HEK293 (cell line): Measurements from ENCODE around the gene GFOD1.

Experiments used
- CTCF ChIA-PET: fragments of 350-600 bp; formaldehyde crosslinking; extraction: SDS; loops from one replicate; lab custom pipeline; 2021; ENCODE audit warnings: antibody characterized with exemption; lab: Yijun Ruan, JAX
- POLR2A ChIA-PET: fragments of 300-600 bp; formaldehyde crosslinking; extraction: SDS; loops from one replicate; lab custom pipeline; 2020; ENCODE audit warnings: antibody characterized with exemption, inconsistent platforms; lab: Yijun Ruan, JAX
- H3K27ac ChIP-seq: fragments of 200-500 bp; sonication (Bioruptor generic); 2 replicates; pipeline ENCODE4 v1.5.1; 2014; ENCODE audit warnings: low read depth, low read length, control low read depth, inconsistent platforms; ENCODE audit errors: extremely low read depth
- H3K36me3 ChIP-seq, 2 experiments: fragments of 200-500 bp in 1 of 2; sonication (Bioruptor generic) in 1 of 2; 1 replicate in 1 of 2; 2 replicates in 1 of 2; pipeline ENCODE4 v1.5.1; 2014 to 2017; ENCODE audit warnings: inconsistent platforms in 2 of 2, low read length in 2 of 2; ENCODE audit not compliant: control insufficient read depth in 2 of 2, insufficient read depth in 1 of 2
- H3K4me1 ChIP-seq: fragments of 200-500 bp; sonication (Bioruptor generic); 2 replicates; pipeline ENCODE4 v1.5.1; 2014; ENCODE audit warnings: mild to moderate bottlenecking, low read length, inconsistent platforms; ENCODE audit not compliant: control insufficient read depth, insufficient read depth
- H3K4me3 ChIP-seq: 2 replicates; pipeline ENCODE4 v1.5.1; 2011; ENCODE audit warnings: low read depth, mild to moderate bottlenecking, control low read depth, low read length, moderate library complexity
- H3K9me3 ChIP-seq: fragments of 200-500 bp; sonication (Bioruptor generic); 2 replicates; pipeline ENCODE4 v1.5.1; 2014; ENCODE audit warnings: low read depth, low read length, inconsistent platforms; ENCODE audit not compliant: control insufficient read depth, insufficient read depth
- BCL11B ChIP-seq: fragments of 450-650 bp; formaldehyde crosslinking; IDR thresholded peaks from 2 replicates; pipeline ENCODE4 v1.5.1; 2016; ENCODE audit warnings: low read depth, missing biosample characterization, missing genetic modification characterization
- GLI2 ChIP-seq: fragments of 450-650 bp; formaldehyde crosslinking; IDR thresholded peaks from 2 replicates; pipeline ENCODE4; 2017; ENCODE audit warnings: missing biosample characterization, missing genetic modification characterization, low read depth, borderline replicate concordance
- GLIS1 ChIP-seq: fragments of 450-650 bp; formaldehyde crosslinking; IDR thresholded peaks from 2 replicates; pipeline ENCODE4 v1.5.1; 2016; ENCODE audit warnings: missing biosample characterization, missing genetic modification characterization
- GLIS2 ChIP-seq: fragments of 450-650 bp; formaldehyde crosslinking; IDR thresholded peaks from 2 replicates; pipeline ENCODE4 v1.5.1; 2016; ENCODE audit warnings: missing biosample characterization, missing genetic modification characterization
- KLF16 ChIP-seq: fragments of 450-650 bp; formaldehyde crosslinking; IDR thresholded peaks from 2 replicates; pipeline ENCODE4 v1.5.1; 2017; ENCODE audit warnings: missing biosample characterization, missing genetic modification characterization
- PRDM1 ChIP-seq: fragments of 450-650 bp; formaldehyde crosslinking; IDR thresholded peaks from 2 replicates; pipeline ENCODE4; 2016; ENCODE audit warnings: missing biosample characterization, missing genetic modification characterization
- SCRT2 ChIP-seq: fragments of 450-650 bp; formaldehyde crosslinking; IDR thresholded peaks from 2 replicates; pipeline ENCODE4 v1.5.1; 2016; ENCODE audit warnings: missing biosample characterization, missing genetic modification characterization
- ZNF114 ChIP-seq: fragments of 450-650 bp; formaldehyde crosslinking; IDR thresholded peaks from 2 replicates; pipeline ENCODE4 v1.5.0; 2017; ENCODE audit warnings: missing biosample characterization, missing genetic modification characterization
- ZNF121 ChIP-seq: fragments of 450-650 bp; formaldehyde crosslinking; IDR thresholded peaks from 2 replicates; pipeline ENCODE4 v1.5.1; 2016; ENCODE audit warnings: missing biosample characterization, missing genetic modification characterization
- ZNF138 ChIP-seq: fragments of 450-650 bp; formaldehyde crosslinking; IDR thresholded peaks from 2 replicates; pipeline ENCODE4 v1.5.1; 2016; ENCODE audit warnings: missing biosample characterization, missing genetic modification characterization, borderline replicate concordance
- ZNF266 ChIP-seq: fragments of 450-650 bp; formaldehyde crosslinking; IDR thresholded peaks from 2 replicates; pipeline ENCODE4 v1.5.1; 2016; ENCODE audit warnings: missing biosample characterization, missing genetic modification characterization, low read depth
- ZNF350 ChIP-seq: fragments of 450-650 bp; formaldehyde crosslinking; IDR thresholded peaks from 2 replicates; pipeline ENCODE4 v1.5.0; 2017; ENCODE audit warnings: missing biosample characterization, mild to moderate bottlenecking, missing genetic modification characterization
- ZNF398 ChIP-seq: fragments of 450-650 bp; formaldehyde crosslinking; IDR thresholded peaks from 2 replicates; pipeline ENCODE4 v1.5.1; 2017; ENCODE audit warnings: missing biosample characterization, missing genetic modification characterization
- ZNF426 ChIP-seq: fragments of 450-650 bp; formaldehyde crosslinking; IDR thresholded peaks from 2 replicates; pipeline ENCODE4 v1.5.1; 2017; ENCODE audit warnings: missing biosample characterization, missing genetic modification characterization, mild to moderate bottlenecking, inconsistent platforms, moderate library complexity
- ZNF433 ChIP-seq: fragments of 450-650 bp; formaldehyde crosslinking; IDR thresholded peaks from 2 replicates; pipeline ENCODE4 v1.5.1; 2016; ENCODE audit warnings: missing biosample characterization, missing genetic modification characterization, low read depth
- ZNF561 ChIP-seq: fragments of 450-650 bp; IDR thresholded peaks from 2 replicates; pipeline ENCODE4 v1.5.1; 2018; ENCODE audit warnings: missing biosample characterization, missing genetic modification characterization, borderline replicate concordance
- ZNF623 ChIP-seq: fragments of 450-650 bp; formaldehyde crosslinking; IDR thresholded peaks from 2 replicates; pipeline ENCODE4 v1.5.1; 2016; ENCODE audit warnings: missing biosample characterization, missing genetic modification characterization
- ZNF629 ChIP-seq: fragments of 450-650 bp; formaldehyde crosslinking; IDR thresholded peaks from 2 replicates; pipeline ENCODE4 v1.5.1; 2017; ENCODE audit warnings: missing biosample characterization, missing genetic modification characterization
- ZNF645 ChIP-seq: fragments of 450-650 bp; formaldehyde crosslinking; IDR thresholded peaks from 2 replicates; pipeline ENCODE4; 2016; ENCODE audit warnings: missing biosample characterization, missing genetic modification characterization
- ZNF664 ChIP-seq: fragments of 450-650 bp; formaldehyde crosslinking; IDR thresholded peaks from 2 replicates; pipeline ENCODE4 v1.5.1; 2016; ENCODE audit warnings: missing biosample characterization, missing genetic modification characterization
- ZNF791 ChIP-seq: fragments of 450-650 bp; formaldehyde crosslinking; IDR thresholded peaks from 2 replicates; pipeline ENCODE4 v1.5.1; 2016; ENCODE audit warnings: missing biosample characterization, missing genetic modification characterization
- ZSCAN30 ChIP-seq: fragments of 450-650 bp; IDR thresholded peaks from 2 replicates; pipeline ENCODE4 v1.5.1; 2018; ENCODE audit warnings: missing biosample characterization, mild to moderate bottlenecking, missing genetic modification characterization, moderate library complexity
- TF ChIP-seq, protein P1 (sequence below): fragments of 450-650 bp; formaldehyde crosslinking; IDR thresholded peaks from 2 replicates; pipeline ENCODE4 v1.5.1; 2017; ENCODE audit warnings: missing biosample characterization, missing genetic modification characterization

GFOD1 gene

GRCh38 chr6:13493147-13493546 lies 5.7 kb upstream of the GFOD1 start:
- no peaks in the 10 kb centered on the region for H3K9me3 ChIP-seq

GRCh38 chr6:13492357-13492756 lies 5.0 kb upstream of the GFOD1 start:
- Histone ChIP-seq H3K36me3 (no peaks in the 10 kb centered on the region), H3K4me3 (no peak overlapping the region), H3K9me3 (no peaks in the 10 kb centered on the region), H3K4me1 (peaks cover 9% of the 10 kb centered on the region), H3K27ac (no peak overlapping the region)
- TF ChIP-seq ZNF664 (tag by site-specific recombination) = no peak
- no peak for TF ChIP-seq BCL11B (tag by site-specific recombination)
- TF ChIP-seq GLI2 (tag by site-specific recombination) = no peak
- ChIA-PET POLR2A (no interaction called here), CTCF (interaction anchor here (0.5 to 0.6 kb wide), 2 partner anchors 32 to 115 kb away, joined by 3 to 4 read pairs; no protein-coding TSS in a partner anchor)

More at GRCh38 chr6:13493147-13493546, 5.7 kb upstream of the GFOD1 start:
- Histone ChIP-seq H3K4me3 (no peak overlapping the region), H3K27ac (no peak overlapping the region), H3K36me3 (no peaks in the 10 kb centered on the region), H3K4me1 (peaks cover 9% of the 10 kb centered on the region)
- POLR2A ChIA-PET = interaction anchor here (0.7 to 1.0 kb wide), 2 partner anchors 81 to 446 kb away, joined by 4 read pairs; partner anchors contain the start of gene SIRT5
- TF ChIP-seq ZNF121 (tag by site-specific recombination) (peak; percentile 55; the same call in 1 of the 2 replicates), ZNF114 (tag by site-specific recombination) (no peak), ZNF426 (tag by site-specific recombination) (no peak)
- TF ChIP-seq, all 188 proteins: peak for 1
- CTCF ChIA-PET = interaction anchor here (0.6 to 1.0 kb wide), 3 partner anchors 82 to 347 kb away, joined by 3 to 4 read pairs (median 3); partner anchors contain the start of gene SIRT5

DNA sequence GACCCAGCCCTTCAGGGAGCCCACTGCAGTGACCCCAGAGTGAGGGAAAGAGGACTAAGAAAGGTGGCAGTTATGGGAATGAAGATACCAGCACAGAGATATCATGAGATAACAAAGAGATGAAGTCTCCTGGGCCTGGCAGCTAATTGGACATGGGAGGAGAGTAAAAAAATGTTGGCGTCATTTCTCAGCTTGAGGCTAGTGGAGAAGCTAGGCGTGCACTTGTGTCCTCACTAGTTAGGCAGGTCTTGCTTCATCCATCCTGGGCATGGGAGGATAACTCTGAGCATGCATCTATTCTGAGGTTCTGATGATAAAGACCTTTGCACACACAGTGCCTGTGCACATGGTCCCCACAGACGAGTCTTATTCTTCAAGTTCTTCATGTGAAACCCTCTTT lies 4.1 kb upstream of the GFOD1 start:
- Histone ChIP-seq H3K36me3 (no peaks in the 10 kb centered on the region), H3K27ac (no peak overlapping the region)
- ChIA-PET POLR2A (no interaction called here), CTCF (interaction anchor here (0.6 kb wide), 1 partner anchor 24 kb away, joined by 7 read pairs; no protein-coding TSS in a partner anchor)
- no peak for TF ChIP-seq ZNF398 (tag by site-specific recombination)
- TF ChIP-seq ZNF138 = no peak
- no peak for TF ChIP-seq ZNF433 (tag by site-specific recombination)
- TF ChIP-seq, all 188 proteins: peak for 0
- Histone ChIP-seq H3K4me3 (no peak overlapping the region), H3K4me1 (peaks cover 4% of the 10 kb centered on the region), H3K9me3 (no peaks in the 10 kb centered on the region)

GRCh38 chr6:13490402-13490801 lies 3.0 kb upstream of the GFOD1 start:
- CTCF ChIA-PET = no interaction called here

DNA sequence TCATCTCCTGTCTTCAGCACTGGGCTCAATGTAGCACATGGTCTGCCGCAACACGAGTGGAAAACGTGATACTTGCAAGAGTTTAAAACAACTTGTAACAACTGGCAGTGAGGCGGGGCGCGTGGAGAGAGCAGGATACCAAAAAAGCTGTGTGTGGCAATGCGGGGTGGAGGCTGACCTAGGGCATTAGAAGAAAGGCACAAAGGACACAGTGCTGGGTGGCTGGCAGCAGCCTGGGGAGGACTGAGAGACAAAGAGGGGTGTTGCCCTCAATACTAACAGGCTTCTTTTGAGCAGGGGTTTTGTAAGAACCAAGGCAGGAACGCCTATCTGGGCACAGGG lies 1.5 kb upstream of the GFOD1 start:
- ChIA-PET POLR2A (interaction anchor here (1.0 kb wide), 1 partner anchor 86 kb away, joined by 7 read pairs; the partner anchor contains the start of gene SIRT5), CTCF (interaction anchor here (0.6 to 1.0 kb wide), 2 partner anchors 157 to 666 kb away, joined by 3 to 6 read pairs; no protein-coding TSS in a partner anchor)
- H3K27ac ChIP-seq = no peak overlapping the region; the same call in 1 of the 2 replicates
- TF ChIP-seq KLF16 (no peak), ZNF645 (no peak), ZNF561 (tag by site-specific recombination) (no peak), ZNF629 (tag by site-specific recombination) (no peak), ZNF433 (tag by site-specific recombination) (no peak), GLIS1 (tag by site-specific recombination) (no peak), GLIS2 (tag by site-specific recombination) (no peak), PRDM1 (tag by site-specific recombination) (no peak), SCRT2 (tag by site-specific recombination) (no peak), ZNF350 (tag by site-specific recombination) (no peak), ZNF266 (tag by site-specific recombination) (no peak)
- TF ChIP-seq, protein P1, sequence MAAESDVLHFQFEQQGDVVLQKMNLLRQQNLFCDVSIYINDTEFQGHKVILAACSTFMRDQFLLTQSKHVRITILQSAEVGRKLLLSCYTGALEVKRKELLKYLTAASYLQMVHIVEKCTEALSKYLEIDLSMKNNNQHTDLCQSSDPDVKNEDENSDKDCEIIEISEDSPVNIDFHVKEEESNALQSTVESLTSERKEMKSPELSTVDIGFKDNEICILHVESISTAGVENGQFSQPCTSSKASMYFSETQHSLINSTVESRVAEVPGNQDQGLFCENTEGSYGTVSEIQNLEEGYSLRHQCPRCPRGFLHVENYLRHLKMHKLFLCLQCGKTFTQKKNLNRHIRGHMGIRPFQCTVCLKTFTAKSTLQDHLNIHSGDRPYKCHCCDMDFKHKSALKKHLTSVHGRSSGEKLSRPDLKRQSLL (tag by site-specific recombination) = no peak

More at GRCh38 chr6:13490402-13490801, 3.0 kb upstream of the GFOD1 start:
- Histone ChIP-seq H3K36me3 (no peaks in the 10 kb centered on the region), H3K4me3 (no peak overlapping the region)
- POLR2A ChIA-PET = no interaction called here
- TF ChIP-seq ZNF791 (tag by site-specific recombination) (no peak), ZSCAN30 (tag by site-specific recombination) (no peak), PRDM1 (tag by site-specific recombination) (no peak), ZNF623 (peak; percentile 94)
- TF ChIP-seq, all 188 proteins: peak for 1
- Histone ChIP-seq H3K4me1 (peaks cover 4% of the 10 kb centered on the region), H3K27ac (no peak overlapping the region), H3K9me3 (no peaks in the 10 kb centered on the region)

More for the DNA sequence above, 1.5 kb upstream of the GFOD1 start:
- Histone ChIP-seq H3K4me1 (peaks cover 9% of the 10 kb centered on the region), H3K9me3 (no peaks in the 10 kb centered on the region), H3K4me3 (no peak overlapping the region), H3K36me3 (no peaks in the 10 kb centered on the region)
